Osteoblast (primary cell): ENCODE results near the gene ESRRG. TPM values are rescaled to one million over a fixed set of nuclear protein-coding genes. Genes with fewer than 3 reads are reported as not detected.

Experiments
- DNase-seq: peaks from one replicate; pipeline ENCODE4 v3.0.0; 2011; ENCODE audit warnings: low spot score, mixed read lengths; ENCODE audit not compliant: insufficient read length; ENCODE audit errors: missing footprints
- H2AFZ ChIP-seq: 2 replicates; pipeline ENCODE4 v1.6.0; 2011; ENCODE audit warnings: mild to moderate bottlenecking, low read length
- H3K27ac ChIP-seq: 2 replicates; pipeline ENCODE4 v1.5.1; 2011; ENCODE audit warnings: mild to moderate bottlenecking, low read depth, low read length, moderate library complexity
- H3K27me3 ChIP-seq: 2 replicates; pipeline ENCODE4 v1.6.0; 2012; ENCODE audit warnings: mild to moderate bottlenecking, control low read depth, inconsistent platforms, low read length, moderate library complexity; ENCODE audit not compliant: insufficient read depth
- H3K36me3 ChIP-seq: 2 replicates; pipeline ENCODE4 v1.5.1; 2011; ENCODE audit warnings: mild to moderate bottlenecking, low read length, control low read depth, moderate library complexity; ENCODE audit not compliant: insufficient read depth
- H3K4me1 ChIP-seq: 2 replicates; pipeline ENCODE4 v1.5.1; 2011; ENCODE audit warnings: mild to moderate bottlenecking, low read length, control low read depth, moderate library complexity; ENCODE audit not compliant: insufficient read depth
- H3K4me2 ChIP-seq: 2 replicates; pipeline ENCODE4 v1.6.0; 2011; ENCODE audit warnings: mild to moderate bottlenecking, low read length; ENCODE audit not compliant: insufficient read depth
- H3K4me3 ChIP-seq: fragments of 200-600 bp; sonication (generic); 3 replicates; pipeline ENCODE4 v1.5.1; 2012; ENCODE audit warnings: mild to moderate bottlenecking, low read length, inconsistent platforms; ENCODE audit not compliant: insufficient read depth
- H3K79me2 ChIP-seq: 2 replicates; pipeline ENCODE4 v1.6.0; 2012; ENCODE audit warnings: mild to moderate bottlenecking, low read length, control low read depth, inconsistent platforms; ENCODE audit not compliant: insufficient read depth
- H3K9me3 ChIP-seq: 2 replicates; pipeline ENCODE4 v1.5.1; 2011; ENCODE audit warnings: low read depth, low read length, control low read depth
- H4K20me1 ChIP-seq: 2 replicates; pipeline ENCODE4 v1.6.0; 2012; ENCODE audit warnings: mild to moderate bottlenecking, low read length, control low read depth; ENCODE audit not compliant: insufficient read depth
- total RNA-seq: library from RNA; depleted of rRNA; stranded (reverse); fragments of >200 nt; gene quantifications from 2 replicates; pipeline ENCODE4 v1.2.3, GENCODE V29; 2012
- TF ChIP-seq, protein P1 (sequence below): IDR thresholded peaks from 2 replicates; pipeline ENCODE4 v1.5.1; 2011; ENCODE audit warnings: mild to moderate bottlenecking, low read depth, low read length, moderate library complexity; ENCODE audit errors: extremely low read depth

ESRRG gene
- total RNA-seq, 1 donor, result not detected

DNA sequence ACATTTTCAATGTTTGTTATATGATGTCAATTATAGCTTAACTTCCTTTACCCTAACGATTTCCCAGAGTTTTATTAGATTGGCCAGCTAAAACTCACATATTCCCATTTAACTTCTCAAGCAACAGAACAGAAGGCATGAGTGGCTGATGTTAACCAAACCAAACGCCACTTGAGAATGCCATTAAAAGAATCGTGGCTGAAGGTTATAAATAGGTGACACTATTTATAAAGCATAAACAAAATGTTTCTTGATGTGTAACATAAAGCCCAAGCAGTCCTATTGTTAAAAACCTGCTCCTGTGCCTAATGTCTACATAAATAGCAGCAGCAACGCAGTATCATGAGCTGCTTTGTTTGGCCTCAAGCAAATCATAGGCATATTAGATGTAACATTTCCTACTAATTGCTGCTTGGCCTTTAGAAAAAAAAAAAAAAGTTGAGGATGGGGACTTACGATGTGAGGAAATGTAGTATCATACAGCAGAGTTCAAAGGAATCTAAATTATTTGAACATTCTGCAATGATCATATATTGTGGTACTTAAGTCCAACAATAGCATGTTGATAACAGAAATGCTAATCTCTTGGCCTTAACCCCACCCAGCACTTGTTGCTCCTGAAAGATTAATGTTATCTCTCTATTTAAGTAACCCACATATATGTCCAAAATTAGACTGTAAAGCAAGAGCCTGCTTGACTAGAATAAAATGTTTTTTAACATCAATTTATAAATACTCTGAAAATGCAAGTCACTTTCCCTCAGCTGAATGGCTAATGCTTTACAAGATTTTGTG lies 106.0 kb downstream of the ESRRG start:
- Histone ChIP-seq H3K9me3 (no peaks in the 10 kb centered on the region), H3K27me3 (no peaks in the 10 kb centered on the region), H4K20me1 (no peaks in the 10 kb centered on the region), H3K4me2 (no peak overlapping the region), H2AFZ (no peak overlapping the region), H3K79me2 (no peaks in the 10 kb centered on the region), H3K27ac (no peak overlapping the region), H3K4me3 (no peak overlapping the region), H3K36me3 (no peaks in the 10 kb centered on the region), H3K4me1 (no peaks in the 10 kb centered on the region)
- TF ChIP-seq, protein P1, sequence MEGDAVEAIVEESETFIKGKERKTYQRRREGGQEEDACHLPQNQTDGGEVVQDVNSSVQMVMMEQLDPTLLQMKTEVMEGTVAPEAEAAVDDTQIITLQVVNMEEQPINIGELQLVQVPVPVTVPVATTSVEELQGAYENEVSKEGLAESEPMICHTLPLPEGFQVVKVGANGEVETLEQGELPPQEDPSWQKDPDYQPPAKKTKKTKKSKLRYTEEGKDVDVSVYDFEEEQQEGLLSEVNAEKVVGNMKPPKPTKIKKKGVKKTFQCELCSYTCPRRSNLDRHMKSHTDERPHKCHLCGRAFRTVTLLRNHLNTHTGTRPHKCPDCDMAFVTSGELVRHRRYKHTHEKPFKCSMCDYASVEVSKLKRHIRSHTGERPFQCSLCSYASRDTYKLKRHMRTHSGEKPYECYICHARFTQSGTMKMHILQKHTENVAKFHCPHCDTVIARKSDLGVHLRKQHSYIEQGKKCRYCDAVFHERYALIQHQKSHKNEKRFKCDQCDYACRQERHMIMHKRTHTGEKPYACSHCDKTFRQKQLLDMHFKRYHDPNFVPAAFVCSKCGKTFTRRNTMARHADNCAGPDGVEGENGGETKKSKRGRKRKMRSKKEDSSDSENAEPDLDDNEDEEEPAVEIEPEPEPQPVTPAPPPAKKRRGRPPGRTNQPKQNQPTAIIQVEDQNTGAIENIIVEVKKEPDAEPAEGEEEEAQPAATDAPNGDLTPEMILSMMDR, result no peak
- DNase-seq, result no peak

DNA sequence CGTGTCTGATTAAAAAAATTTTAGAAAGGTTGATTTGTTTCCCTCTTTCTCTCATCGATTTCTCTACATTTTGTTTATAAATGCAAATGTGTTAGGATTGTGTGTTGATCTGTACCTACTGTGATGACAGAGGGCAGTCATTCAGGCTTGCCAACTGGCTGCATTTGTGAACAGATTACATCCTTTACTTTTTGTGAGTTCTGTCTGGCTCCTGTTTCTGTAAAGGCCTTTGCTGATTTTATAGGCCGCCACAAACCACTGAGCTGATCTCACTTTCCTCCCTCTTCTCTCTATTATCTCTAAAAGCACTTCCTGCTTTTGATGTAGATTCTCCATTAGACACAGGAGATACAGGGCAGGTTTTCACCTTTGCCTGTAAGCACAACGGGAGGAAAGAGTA lies 106.8 kb downstream of the ESRRG start:
- Histone ChIP-seq H3K9me3 (no peaks in the 10 kb centered on the region), H2AFZ (no peak overlapping the region), H3K4me3 (no peak overlapping the region), H3K27ac (no peak overlapping the region), H3K36me3 (no peaks in the 10 kb centered on the region), H3K4me1 (no peaks in the 10 kb centered on the region), H3K4me2 (no peak overlapping the region), H4K20me1 (no peaks in the 10 kb centered on the region), H3K27me3 (no peaks in the 10 kb centered on the region), H3K79me2 (no peaks in the 10 kb centered on the region)
- TF ChIP-seq, protein P1, result no peak
- no peak for DNase-seq

DNA sequence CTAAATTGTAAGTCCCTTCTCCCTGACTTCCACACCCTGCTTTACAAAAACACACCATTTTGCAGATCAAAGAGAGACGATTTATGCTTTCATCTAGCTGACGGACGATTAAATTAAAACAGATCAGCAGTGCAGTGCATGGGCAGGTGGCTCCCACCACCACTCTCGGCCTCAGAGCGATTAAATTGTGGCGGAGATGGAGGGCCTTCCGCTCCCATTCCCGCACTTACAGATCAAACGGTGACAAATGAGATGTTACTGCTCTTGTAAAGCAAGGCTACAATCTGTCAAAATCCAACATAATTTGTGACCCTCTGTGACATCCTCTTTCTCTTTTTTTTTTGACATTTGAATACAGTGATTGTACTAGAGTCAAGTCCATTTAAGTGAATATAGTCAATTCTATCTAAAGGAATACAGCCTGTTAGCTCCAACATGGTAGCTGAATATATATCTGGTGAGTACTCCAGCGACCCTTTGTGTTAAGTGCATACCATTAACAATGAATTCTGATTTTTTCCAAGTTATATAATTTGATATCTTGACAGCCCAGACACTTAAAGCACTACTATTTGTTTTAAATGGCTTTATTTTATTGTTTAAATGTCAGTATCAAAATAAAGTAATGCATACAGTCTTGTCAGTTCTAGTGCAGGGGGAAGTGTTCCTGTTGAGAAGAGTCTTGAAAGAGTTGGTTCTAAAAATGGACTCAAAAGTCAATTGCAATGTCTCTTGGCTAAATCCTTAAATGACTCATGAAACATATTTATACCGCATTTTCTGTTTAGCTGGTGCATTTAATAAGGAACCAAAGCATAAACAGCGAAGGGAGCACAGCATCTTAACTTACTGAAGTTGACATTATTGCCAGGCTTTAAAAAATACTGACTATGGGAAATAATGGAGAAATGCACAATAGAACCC lies 109.0 kb downstream of the ESRRG start:
- no peaks in the 10 kb centered on the region for H4K20me1 ChIP-seq
- no peak overlapping the region for H3K4me2 ChIP-seq
- H3K79me2 ChIP-seq, result no peaks in the 10 kb centered on the region
- no peak overlapping the region for H2AFZ ChIP-seq
- H3K4me1 ChIP-seq, result no peaks in the 10 kb centered on the region
- no peak for DNase-seq
- no peaks in the 10 kb centered on the region for H3K9me3 ChIP-seq
- H3K27ac ChIP-seq, result no peak overlapping the region
- TF ChIP-seq, protein P1, result no peak
- no peaks in the 10 kb centered on the region for H3K36me3 ChIP-seq
- no peak overlapping the region for H3K4me3 ChIP-seq
- no peaks in the 10 kb centered on the region for H3K27me3 ChIP-seq

DNA sequence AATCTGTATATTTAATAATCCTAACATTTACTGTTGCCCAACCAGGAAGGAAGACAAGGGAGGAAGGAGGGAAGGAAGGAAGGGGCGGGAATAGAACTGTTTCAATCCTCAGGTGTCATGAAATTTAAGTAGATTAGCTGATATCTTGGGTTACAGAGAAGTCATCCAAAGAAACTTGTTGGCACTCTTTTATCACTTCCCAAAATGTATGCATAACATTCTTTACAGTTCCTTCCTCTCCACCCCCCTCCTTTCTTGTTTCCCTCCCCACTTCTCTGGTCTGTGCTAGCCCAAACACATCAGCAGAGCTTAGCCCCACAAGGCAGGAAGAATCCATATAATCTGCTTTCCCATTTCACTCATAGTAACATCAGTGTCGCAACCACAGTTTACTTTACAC lies 110.9 kb downstream of the ESRRG start:
- no peak overlapping the region for H3K4me2 ChIP-seq
- H3K4me3 ChIP-seq, result no peak overlapping the region
- H3K79me2 ChIP-seq, result no peaks in the 10 kb centered on the region
- no peak overlapping the region for H2AFZ ChIP-seq
- TF ChIP-seq, protein P1, result no peak
- H3K4me1 ChIP-seq, result no peaks in the 10 kb centered on the region
- H3K36me3 ChIP-seq, result no peaks in the 10 kb centered on the region
- no peaks in the 10 kb centered on the region for H3K9me3 ChIP-seq
- no peak overlapping the region for H3K27ac ChIP-seq
- H4K20me1 ChIP-seq, result no peaks in the 10 kb centered on the region
- no peaks in the 10 kb centered on the region for H3K27me3 ChIP-seq
- no peak for DNase-seq
